Measurements from ENCODE around the gene PLA2G5.

DNA sequence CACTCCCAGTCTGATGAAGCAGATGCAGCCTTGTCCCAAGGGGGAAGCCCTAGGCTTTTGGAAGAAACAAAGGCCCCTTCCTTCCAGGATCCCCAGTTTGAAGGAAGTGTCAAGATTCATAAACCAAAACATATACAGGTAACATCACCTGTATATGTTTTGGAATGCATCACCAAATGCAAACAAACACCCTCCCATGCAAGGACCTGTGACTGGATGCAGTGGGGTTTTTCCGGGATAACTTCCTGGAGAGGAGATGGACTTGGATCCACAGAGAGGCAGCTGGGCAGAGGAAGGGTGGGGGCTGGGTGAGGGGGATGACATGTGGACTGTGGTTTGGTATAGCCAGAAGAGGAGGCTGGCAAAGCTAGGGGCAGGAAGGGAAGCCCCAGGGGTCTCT lies 67.6 kb downstream of the PLA2G5 start:
- TF ChIP-seq, protein P1, sequence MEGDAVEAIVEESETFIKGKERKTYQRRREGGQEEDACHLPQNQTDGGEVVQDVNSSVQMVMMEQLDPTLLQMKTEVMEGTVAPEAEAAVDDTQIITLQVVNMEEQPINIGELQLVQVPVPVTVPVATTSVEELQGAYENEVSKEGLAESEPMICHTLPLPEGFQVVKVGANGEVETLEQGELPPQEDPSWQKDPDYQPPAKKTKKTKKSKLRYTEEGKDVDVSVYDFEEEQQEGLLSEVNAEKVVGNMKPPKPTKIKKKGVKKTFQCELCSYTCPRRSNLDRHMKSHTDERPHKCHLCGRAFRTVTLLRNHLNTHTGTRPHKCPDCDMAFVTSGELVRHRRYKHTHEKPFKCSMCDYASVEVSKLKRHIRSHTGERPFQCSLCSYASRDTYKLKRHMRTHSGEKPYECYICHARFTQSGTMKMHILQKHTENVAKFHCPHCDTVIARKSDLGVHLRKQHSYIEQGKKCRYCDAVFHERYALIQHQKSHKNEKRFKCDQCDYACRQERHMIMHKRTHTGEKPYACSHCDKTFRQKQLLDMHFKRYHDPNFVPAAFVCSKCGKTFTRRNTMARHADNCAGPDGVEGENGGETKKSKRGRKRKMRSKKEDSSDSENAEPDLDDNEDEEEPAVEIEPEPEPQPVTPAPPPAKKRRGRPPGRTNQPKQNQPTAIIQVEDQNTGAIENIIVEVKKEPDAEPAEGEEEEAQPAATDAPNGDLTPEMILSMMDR (IDR thresholded peaks at IDR 0.05), result no peak
- no peak for TF ChIP-seq POLR2A (IDR thresholded peaks at IDR 0.05)
